GM21360 (cell line): ENCODE data around the gene C1orf105.
"Not testable (repeated sequence)": the region's sequence is repeated elsewhere in the genome, so short reads cannot be mapped to it uniquely, and the experiment has no call there.

Source experiments
- ATAC-seq: cut with Tn5 transposase; IDR thresholded peaks from one replicate; pipeline ENCODE4 v1.9.1; 2021; ENCODE audit warnings: mild to moderate bottlenecking, moderate library complexity; ENCODE audit not compliant: unreplicated experiment

C1orf105 gene

GRCh38 chr1:172485626-172486025, 65.1 kb downstream of the C1orf105 start:
- no peak for ATAC-seq

- ATAC-seq = no peak
These were observed 66.4 kb downstream of the C1orf105 start for GRCh38 chr1:172486805-172487454.

DNA sequence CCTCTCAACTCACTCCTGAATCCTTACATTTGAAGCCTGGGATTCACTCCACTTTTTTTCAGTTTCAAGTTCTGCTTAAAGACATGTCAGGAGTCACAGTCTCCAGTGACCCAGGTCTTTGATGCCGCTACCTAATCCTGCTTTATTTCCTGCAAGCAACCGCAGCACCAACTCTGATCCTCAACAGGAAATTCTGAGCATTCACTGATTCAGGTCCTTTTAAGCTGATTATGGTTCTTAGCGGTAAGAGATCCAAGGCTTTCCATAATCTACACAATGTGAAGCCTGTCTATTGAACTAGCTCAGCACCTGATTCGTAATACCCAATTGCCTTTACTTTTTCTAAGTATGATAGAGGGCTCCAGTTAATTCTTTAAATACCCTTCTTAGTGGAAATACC, 67.1 kb downstream of the C1orf105 start:
- no peak for ATAC-seq

- ATAC-seq = no peak
These were observed 67.9 kb downstream of the C1orf105 start for GRCh38 chr1:172488393-172488792.

DNA sequence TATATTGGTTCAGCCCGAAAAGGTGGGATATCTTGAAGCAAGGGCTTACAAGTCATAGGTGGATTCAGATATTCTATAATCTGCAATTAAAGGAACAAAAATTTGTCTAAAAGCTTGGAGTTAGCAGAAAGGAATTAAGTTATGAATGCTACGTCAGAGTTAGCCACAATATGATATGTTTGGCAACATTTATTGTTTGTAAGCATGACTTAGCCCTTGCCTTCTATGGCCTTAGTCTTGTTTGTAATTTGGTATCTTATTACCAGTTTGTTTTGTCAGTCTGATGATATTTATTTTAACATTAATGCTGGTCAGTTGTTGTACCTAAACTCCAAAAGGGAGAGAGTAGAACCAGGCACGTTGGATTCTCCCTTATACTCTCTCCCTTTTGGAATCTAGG, 69.4 kb downstream of the C1orf105 start:
- no peak for ATAC-seq

DNA sequence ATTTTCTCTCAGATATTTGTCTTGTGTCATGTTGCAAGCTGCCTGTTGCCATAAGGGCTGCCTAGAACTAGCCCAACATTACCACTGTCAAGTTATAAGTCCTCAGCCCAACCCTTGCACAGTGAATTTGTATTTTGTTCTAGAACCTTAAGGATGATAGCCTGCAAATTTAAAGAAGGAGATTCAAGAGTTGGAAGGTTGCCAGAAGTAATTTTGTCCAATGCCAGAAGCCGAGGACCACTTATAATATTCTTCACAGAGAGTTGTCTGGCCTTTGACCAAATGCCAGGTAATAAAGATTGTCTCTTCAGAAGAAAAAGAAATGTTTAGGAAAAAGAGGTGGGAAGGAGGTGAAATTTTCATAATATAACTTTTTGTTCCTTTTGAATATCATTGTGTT, 71.9 kb downstream of the C1orf105 start:
- ATAC-seq = no peak

- no peak for ATAC-seq
These were observed 73.7 kb downstream of the C1orf105 start for GRCh38 chr1:172494166-172494565.

DNA sequence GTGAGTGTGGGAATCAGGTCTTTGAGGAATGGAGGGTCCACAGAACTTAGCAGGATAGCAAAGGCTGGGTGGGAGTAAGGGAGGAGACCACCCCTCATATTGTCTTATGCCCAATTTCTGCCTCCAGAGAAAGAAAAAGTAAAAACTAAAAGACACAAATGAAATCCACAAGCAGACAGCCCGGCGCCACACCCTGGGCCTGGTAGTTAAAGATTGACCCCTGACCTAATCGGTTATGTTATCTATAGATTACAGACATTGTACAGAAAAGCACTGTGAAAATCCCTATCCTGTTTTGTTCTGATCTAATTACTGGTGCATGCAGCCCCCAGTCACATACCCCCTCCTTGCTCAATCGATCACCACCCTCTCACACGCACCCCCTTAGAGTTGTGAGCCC, 75.6 kb downstream of the C1orf105 start:
- ATAC-seq = not testable (repeated sequence)

- ATAC-seq = no peak
These were observed 76.2 kb downstream of the C1orf105 start for GRCh38 chr1:172496678-172497077.

GRCh38 chr1:172497230-172497629, 76.7 kb downstream of the C1orf105 start:
- no peak for ATAC-seq

- ATAC-seq = no peak
These were observed 78.4 kb downstream of the C1orf105 start for GRCh38 chr1:172498857-172499256.

DNA sequence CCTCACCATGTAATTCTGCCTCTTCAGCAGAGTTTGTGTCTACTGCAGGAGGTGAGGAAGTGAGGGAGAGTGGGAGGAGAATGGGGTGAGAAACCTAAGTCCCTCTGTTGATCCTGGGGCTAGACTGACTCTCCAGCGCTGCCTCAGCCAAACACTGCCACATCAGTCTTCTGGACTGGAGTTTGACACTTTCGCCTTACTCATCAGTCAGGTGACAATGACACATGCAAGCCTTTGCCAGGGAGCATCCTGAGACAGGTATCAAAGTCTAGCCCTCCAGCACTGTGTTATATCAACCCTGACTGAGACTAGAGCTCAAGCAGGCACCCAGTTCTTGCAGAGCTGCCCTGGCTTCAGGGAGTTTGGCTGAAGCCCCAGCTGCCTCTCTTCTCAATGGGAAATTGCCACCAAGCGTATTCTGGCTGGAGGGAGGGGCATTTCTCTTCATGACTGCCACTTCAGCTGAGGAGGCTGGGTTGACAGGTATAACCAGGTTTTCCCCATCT, 79.2 kb downstream of the C1orf105 start:
- ATAC-seq = no peak

DNA sequence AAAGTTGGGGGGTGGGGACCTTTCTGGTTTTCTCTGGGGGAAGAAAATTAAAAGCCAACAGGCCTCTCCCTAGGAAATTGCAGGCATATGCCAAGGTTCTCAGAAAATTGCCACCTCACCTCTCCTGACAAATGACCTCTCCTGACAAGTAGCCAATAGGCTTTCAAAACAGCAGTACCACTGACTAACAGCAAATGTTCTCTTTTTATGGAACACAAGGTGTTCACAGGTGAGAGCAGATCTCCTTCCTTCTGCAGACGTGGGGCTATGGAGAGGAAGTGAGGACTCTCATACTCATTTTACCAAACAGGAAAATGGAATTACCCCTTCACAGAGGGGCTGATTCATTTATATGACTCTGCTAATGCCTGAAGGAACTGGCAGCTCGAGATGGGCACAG, 79.7 kb downstream of the C1orf105 start:
- no peak for ATAC-seq

DNA sequence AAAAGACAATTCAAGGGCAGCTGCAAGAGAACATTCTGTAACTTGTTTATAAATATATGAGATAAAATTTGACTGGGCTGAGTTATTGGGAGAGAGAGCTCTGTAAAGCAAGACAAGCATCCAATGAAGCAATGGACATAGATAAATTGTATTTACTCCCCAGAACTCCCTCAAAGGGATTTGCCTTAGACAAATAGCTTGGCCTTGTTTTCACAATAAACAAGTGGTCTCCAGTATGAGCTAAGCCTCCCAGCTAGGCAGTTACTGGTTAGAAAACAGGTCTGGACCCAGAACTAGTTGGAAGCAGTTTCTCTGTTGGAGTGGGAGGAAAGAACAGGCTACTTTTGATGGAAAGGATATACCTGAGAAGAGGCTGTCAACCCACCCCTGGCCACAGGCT, 87.3 kb downstream of the C1orf105 start:
- ATAC-seq = no peak

DNA sequence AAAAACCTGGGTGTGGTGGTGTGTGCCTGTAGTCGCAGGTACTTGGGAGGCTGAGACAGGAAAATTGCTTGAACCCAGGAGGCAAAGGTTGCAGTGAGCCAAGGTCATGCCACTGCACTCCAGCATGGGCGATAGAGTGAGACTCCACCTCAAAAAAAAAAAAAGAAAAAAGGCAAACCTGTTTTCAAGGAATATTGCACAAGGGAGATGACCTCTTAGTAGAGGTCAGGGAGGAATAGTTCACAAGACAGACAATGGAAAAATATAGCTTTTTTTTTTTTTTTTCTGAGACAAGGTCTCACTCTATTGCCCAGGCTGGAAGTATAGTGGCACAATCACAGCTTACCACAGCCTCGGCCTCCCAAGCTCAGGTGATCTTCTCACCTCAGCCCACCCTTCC, 90.0 kb downstream of the C1orf105 start:
- ATAC-seq = no peak

GRCh38 chr1:172512591-172512990, 92.1 kb downstream of the C1orf105 start:
- ATAC-seq = no peak

DNA sequence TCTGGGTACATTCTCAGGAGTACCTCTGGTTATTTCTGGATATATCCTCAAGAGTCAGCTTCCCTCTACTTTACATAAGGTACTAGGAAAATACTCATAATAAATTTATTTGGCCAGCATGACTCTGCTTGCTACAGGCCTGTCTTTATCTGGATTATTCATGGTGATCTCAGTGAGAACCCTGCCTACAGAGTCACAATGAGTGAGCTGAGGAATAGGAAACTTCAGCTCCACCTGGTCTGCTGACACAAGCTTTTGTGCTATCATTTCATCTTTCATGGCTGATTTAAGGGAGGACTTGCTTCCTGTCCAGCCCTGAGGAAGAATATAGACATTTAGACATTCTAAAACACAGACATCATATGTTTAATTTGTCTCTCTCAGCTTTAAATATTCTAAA, 93.0 kb downstream of the C1orf105 start:
- ATAC-seq = no peak

GRCh38 chr1:172514108-172514507, 93.6 kb downstream of the C1orf105 start:
- ATAC-seq = no peak

- ATAC-seq = no peak
These were observed 95.0 kb downstream of the C1orf105 start for GRCh38 chr1:172515436-172515835.

GRCh38 chr1:172515927-172516326, 95.4 kb downstream of the C1orf105 start:
- no peak for ATAC-seq

DNA sequence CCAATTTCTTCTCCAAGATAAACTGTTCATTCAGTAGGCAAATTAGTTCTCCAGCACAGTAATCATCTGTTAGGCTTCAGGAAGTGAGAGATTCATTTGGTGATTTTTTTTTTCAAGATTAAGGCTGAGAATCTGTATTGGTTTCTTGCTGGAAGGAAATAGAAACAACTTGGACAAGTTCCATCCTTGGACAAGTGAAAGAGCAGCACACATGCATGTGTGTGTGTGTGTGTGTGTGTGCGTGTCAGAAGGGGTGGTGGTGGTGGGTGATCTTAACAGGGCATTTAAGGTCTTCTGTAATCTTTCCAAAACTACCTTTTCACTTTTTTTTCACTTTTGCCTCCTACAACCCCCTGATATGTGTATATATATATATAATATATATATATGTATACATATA, 96.6 kb downstream of the C1orf105 start:
- no peak for ATAC-seq

- ATAC-seq = no peak
These were observed 97.1 kb downstream of the C1orf105 start for GRCh38 chr1:172517545-172517944.
